Adrenal gland (tissue), 5 donors: ENCODE results near the gene GPRIN3.

Experiments
- POLR2A ChIP-seq, 2 donors: fragments of 450-650 bp; IDR thresholded peaks; one replicate each; pipeline ENCODE4 v1.6.1; 2017; ENCODE audit warnings: antibody characterized with exemption in 2 of 2, mild to moderate bottlenecking in 2 of 2, moderate library complexity in 1 of 2
- TF ChIP-seq, protein P1 (sequence below), 6 experiments: fragments of 450-650 bp in 4 of 6; fragments of 200-600 bp in 2 of 6; sonication (generic) in 1 of 6; IDR thresholded peaks; 1 replicate in 5 of 6; 2 replicates in 1 of 6; pipeline versions ENCODE4 v1.5.1 to v1.8.0; 2016 to 2021; ENCODE audit warnings: antibody characterized with exemption in 6 of 6, mild to moderate bottlenecking in 2 of 6, moderate library complexity in 1 of 6
- donor health status: DM: no; HTN: no; CAD: no.

GRCh38 chr4:89266128-89266527 is 41.5 kb downstream of the GPRIN3 start:
- TF ChIP-seq, protein P1, sequence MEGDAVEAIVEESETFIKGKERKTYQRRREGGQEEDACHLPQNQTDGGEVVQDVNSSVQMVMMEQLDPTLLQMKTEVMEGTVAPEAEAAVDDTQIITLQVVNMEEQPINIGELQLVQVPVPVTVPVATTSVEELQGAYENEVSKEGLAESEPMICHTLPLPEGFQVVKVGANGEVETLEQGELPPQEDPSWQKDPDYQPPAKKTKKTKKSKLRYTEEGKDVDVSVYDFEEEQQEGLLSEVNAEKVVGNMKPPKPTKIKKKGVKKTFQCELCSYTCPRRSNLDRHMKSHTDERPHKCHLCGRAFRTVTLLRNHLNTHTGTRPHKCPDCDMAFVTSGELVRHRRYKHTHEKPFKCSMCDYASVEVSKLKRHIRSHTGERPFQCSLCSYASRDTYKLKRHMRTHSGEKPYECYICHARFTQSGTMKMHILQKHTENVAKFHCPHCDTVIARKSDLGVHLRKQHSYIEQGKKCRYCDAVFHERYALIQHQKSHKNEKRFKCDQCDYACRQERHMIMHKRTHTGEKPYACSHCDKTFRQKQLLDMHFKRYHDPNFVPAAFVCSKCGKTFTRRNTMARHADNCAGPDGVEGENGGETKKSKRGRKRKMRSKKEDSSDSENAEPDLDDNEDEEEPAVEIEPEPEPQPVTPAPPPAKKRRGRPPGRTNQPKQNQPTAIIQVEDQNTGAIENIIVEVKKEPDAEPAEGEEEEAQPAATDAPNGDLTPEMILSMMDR (IDR thresholded peaks at IDR 0.05) = no peak
- no peak for TF ChIP-seq POLR2A (IDR thresholded peaks at IDR 0.05)
